ENCODE data around the gene C15orf39.

The C15orf39 gene

GRCh38 chr15:75172284-75172820 lies 29.3 kb upstream of the C15orf39 start:
- no peak for DNase-seq (ENCODE audit: low spot score)

DNA sequence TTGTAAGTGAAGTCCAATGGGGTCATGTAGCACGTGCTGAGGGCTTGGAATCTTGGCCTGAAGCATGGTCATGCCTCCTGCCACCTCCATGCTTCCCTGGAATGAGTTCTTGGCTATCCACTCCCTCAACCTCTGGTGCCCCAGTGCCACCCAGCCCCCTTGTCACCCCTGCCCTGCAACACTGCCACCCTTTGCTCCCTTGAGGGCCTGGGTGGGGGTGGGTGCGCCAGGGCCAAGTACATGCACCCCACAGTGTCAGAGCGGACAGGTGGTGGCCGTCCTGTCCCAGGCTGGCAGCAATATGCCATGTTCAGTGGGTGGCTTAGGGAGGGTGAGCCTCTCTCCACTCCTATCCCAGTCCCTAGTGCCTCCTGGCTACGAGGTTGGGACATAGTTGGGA lies 27.6 kb upstream of the C15orf39 start:
- no peak for DNase-seq (ENCODE audit: low spot score)

- DNase-seq (ENCODE audit: low spot score): no peak
These were observed 27.0 kb upstream of the C15orf39 start for GRCh38 chr15:75174729-75175128.

DNA sequence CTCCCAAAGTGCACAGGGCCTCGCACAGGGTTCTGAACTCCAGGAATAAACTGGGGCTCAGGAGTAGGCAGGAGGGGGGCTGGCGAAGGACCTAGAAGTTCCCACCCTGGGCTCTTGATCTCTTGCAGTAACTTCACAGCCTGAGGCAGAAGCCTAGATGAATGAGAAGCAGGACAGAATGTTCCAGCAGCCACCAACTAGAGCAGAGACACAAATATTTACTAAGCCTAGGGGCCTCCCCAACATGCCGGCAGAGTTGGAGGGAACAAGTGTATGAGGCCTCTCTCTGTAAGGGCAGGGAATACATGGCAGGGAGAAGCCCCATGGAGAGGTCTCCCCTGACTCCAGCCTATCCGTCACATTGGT lies 25.3 kb upstream of the C15orf39 start:
- DNase-seq (ENCODE audit: low spot score): no peak

- DNase-seq (ENCODE audit: low spot score): no peak
These were observed 24.2 kb upstream of the C15orf39 start for GRCh38 chr15:75177360-75178071.

DNA sequence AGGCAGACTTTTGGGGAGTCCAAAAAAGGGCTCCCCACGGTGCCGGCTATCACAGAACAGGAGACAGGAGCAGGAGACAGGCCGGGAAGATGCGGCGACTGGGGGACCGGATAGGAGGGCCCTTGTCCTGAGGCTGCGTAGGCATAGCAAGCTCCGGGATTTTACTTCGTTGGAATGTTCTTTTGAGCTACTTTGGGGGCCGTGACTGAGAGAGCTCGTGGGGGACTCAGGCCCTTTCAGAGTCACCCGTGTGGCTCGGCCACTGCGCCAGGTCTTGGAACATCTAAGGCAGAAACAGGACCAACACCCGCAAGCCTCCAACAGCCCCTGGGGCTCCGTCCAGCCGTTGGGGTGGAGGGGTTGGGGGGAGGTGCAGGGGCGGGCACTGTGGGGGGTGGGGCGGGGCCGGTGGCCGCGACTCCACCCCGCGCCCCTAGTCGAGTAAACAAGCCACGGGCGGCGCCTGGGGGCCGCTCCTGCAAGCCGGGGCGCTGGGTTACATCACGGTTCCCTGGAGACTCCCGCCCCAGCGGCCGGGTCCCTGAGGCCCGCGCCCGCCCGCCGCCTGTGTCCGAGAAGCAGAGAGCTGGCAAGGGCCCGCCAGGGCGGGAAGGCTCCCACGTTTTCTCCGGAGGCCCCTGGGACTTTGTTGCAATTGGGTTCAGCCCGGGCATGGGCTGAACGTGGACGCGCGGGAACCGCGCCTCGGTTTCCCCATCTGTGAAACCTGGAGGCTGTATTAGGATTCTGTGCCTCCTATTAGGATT lies 23.3 kb upstream of the C15orf39 start:
- no peak for DNase-seq (ENCODE audit: low spot score)

GRCh38 chr15:75178938-75179745 lies 22.5 kb upstream of the C15orf39 start:
- DNase-seq (ENCODE audit: low spot score): no peak

- DNase-seq (ENCODE audit: low spot score): no peak
These were observed 21.9 kb upstream of the C15orf39 start for GRCh38 chr15:75179746-75180140.

- no peak for DNase-seq (ENCODE audit: low spot score)
These were observed 19.9 kb upstream of the C15orf39 start for GRCh38 chr15:75181780-75182179.

- peak; percentile 74 for DNase-seq (ENCODE audit: low spot score)
These were observed 19.2 kb upstream of the C15orf39 start for GRCh38 chr15:75182187-75183131.

- DNase-seq (ENCODE audit: low spot score): no peak
These were observed 16.2 kb upstream of the C15orf39 start for GRCh38 chr15:75185271-75186029.

- DNase-seq (ENCODE audit: low spot score): no peak
These were observed 15.6 kb upstream of the C15orf39 start for GRCh38 chr15:75186044-75186443.

- no peak for DNase-seq (ENCODE audit: low spot score)
These were observed 13.2 kb upstream of the C15orf39 start for GRCh38 chr15:75188499-75188898.

GRCh38 chr15:75191235-75191634 lies 10.4 kb upstream of the C15orf39 start:
- DNase-seq (ENCODE audit: low spot score): no peak

GRCh38 chr15:75192307-75192706 lies 9.4 kb upstream of the C15orf39 start:
- no peak for DNase-seq (ENCODE audit: low spot score)

DNA sequence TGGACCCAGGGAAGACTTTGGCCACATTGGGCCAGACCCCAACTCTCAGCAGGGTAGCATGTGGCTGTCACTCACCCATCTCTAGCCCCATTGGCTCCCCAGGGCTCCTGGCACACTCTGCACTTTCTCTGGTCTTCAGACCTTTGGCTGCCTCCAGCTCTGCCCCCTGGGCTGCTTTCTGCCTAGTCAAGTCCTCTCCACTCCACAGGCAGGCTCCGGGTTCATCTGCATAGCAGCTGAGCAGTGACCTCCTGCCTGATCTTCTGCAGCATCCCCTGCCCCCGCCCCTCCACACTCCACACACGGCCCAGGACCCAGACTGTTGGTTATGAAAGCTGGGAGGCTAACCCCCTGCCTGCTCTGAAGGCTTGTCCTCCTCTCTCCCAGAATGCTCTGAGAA lies 8.4 kb upstream of the C15orf39 start:
- DNase-seq (ENCODE audit: low spot score): no peak

- no peak for DNase-seq (ENCODE audit: low spot score)
These were observed 7.7 kb upstream of the C15orf39 start for GRCh38 chr15:75193976-75194375.

DNA sequence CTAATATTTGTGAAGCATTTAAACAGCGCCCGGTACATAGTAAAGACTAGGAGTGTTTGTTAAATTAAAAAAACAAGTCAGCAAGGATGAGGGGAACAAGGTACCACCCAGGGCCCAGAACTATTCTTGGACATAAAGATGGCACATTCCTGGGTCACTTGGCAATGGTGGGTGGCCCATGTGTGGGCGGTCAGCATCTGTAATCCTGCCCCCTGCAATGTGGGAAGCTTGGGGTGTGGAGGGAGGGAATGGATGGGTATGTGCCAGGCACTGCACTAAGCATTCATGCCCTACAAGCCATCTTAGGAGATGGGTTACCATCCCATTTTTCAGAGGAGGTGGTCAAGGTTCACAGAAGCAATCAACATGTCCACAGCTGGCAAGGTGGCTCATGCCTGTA lies 7.3 kb upstream of the C15orf39 start:
- DNase-seq (ENCODE audit: low spot score): no peak

GRCh38 chr15:75195122-75195765 lies 6.4 kb upstream of the C15orf39 start:
- no peak for DNase-seq (ENCODE audit: low spot score)

- no peak for DNase-seq (ENCODE audit: low spot score)
These were observed 5.9 kb upstream of the C15orf39 start for GRCh38 chr15:75195766-75196241.

Data from COLO829 (cell line).